Measurements from ENCODE around the gene PCGF5. TPM values are rescaled to one million over a fixed set of nuclear protein-coding genes. Genes with fewer than 3 reads are reported as not detected.

The PCGF5 gene
- total and polyA plus RNA-seq, 2 experiments from 2014 or later = 7.7 to 8.7 TPM

GRCh38 chr10:91198781-91199180, 21.7 kb upstream of the PCGF5 start:
- Mint-ChIP-seq H3K36me3 (ENCODE audit: low read depth) (no peaks in the 10 kb centered on the region), H3K4me3 (no peak overlapping the region), H3K27ac (no peak overlapping the region), H3K4me1 (peaks cover 3% of the 10 kb centered on the region; the same call in 1 of the 3 replicates), H3K27me3 (ENCODE audit: insufficient read depth, low read depth, poor library complexity) (peaks cover 1% of the 10 kb centered on the region), H3K9me3 (no peaks in the 10 kb centered on the region)
- Histone ChIP-seq H3K4me1 (ENCODE audit: insufficient read depth) (no peaks in the 10 kb centered on the region; the same call in 1 of the 2 replicates), H4K20me1 (replicated peaks; ENCODE audit: insufficient read depth) (no peaks in the 10 kb centered on the region), H2AFZ (no peak overlapping the region), H3K27ac (ENCODE audit: low read depth) (no peak overlapping the region), H3K27me3 (ENCODE audit: insufficient read depth) (no peaks in the 10 kb centered on the region), H3K9me2 (ENCODE audit: insufficient read depth) (0 out of 2 replicates have a peak, but pooled peaks cover 9% of the 10 kb centered on the region), H3K36me3 (ENCODE audit: insufficient read depth) (no peaks in the 10 kb centered on the region), H3K79me2 (replicated peaks; ENCODE audit: insufficient read depth) (no peaks in the 10 kb centered on the region), H3F3A (replicated peaks; ENCODE audit: low read depth) (no peaks in the 10 kb centered on the region), H3K4me2 (no peak overlapping the region), H3K4me3 (no peak overlapping the region)
- ATAC-seq (no peak), DNase-seq (ENCODE audit: low spot score) (no peak)
- TF ChIP-seq, protein P1, sequence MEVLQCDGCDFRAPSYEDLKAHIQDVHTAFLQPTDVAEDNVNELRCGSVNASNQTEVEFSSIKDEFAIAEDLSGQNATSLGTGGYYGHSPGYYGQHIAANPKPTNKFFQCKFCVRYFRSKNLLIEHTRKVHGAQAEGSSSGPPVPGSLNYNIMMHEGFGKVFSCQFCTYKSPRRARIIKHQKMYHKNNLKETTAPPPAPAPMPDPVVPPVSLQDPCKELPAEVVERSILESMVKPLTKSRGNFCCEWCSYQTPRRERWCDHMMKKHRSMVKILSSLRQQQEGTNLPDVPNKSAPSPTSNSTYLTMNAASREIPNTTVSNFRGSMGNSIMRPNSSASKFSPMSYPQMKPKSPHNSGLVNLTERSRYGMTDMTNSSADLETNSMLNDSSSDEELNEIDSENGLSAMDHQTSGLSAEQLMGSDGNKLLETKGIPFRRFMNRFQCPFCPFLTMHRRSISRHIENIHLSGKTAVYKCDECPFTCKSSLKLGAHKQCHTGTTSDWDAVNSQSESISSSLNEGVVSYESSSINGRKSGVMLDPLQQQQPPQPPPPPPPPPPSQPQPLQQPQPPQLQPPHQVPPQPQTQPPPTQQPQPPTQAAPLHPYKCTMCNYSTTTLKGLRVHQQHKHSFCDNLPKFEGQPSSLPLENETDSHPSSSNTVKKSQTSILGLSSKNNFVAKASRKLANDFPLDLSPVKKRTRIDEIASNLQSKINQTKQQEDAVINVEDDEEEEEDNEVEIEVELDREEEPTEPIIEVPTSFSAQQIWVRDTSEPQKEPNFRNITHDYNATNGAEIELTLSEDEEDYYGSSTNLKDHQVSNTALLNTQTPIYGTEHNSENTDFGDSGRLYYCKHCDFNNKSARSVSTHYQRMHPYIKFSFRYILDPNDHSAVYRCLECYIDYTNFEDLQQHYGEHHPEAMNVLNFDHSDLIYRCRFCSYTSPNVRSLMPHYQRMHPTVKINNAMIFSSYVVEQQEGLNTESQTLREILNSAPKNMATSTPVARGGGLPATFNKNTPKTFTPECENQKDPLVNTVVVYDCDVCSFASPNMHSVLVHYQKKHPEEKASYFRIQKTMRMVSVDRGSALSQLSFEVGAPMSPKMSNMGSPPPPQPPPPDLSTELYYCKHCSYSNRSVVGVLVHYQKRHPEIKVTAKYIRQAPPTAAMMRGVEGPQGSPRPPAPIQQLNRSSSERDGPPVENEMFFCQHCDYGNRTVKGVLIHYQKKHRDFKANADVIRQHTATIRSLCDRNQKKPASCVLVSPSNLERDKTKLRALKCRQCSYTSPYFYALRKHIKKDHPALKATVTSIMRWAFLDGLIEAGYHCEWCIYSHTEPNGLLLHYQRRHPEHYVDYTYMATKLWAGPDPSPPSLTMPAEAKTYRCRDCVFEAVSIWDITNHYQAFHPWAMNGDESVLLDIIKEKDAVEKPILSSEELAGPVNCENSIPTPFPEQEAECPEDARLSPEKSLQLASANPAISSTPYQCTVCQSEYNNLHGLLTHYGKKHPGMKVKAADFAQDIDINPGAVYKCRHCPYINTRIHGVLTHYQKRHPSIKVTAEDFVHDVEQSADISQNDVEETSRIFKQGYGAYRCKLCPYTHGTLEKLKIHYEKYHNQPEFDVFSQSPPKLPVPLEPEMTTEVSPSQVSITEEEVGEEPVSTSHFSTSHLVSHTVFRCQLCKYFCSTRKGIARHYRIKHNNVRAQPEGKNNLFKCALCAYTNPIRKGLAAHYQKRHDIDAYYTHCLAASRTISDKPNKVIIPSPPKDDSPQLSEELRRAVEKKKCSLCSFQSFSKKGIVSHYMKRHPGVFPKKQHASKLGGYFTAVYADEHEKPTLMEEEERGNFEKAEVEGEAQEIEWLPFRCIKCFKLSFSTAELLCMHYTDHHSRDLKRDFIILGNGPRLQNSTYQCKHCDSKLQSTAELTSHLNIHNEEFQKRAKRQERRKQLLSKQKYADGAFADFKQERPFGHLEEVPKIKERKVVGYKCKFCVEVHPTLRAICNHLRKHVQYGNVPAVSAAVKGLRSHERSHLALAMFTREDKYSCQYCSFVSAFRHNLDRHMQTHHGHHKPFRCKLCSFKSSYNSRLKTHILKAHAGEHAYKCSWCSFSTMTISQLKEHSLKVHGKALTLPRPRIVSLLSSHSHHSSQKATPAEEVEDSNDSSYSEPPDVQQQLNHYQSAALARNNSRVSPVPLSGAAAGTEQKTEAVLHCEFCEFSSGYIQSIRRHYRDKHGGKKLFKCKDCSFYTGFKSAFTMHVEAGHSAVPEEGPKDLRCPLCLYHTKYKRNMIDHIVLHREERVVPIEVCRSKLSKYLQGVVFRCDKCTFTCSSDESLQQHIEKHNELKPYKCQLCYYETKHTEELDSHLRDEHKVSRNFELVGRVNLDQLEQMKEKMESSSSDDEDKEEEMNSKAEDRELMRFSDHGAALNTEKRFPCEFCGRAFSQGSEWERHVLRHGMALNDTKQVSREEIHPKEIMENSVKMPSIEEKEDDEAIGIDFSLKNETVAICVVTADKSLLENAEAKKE (CRISPR knock-in tag; IDR thresholded peaks at IDR 0.05) = no peak
- TF ChIP-seq JUNB (IDR thresholded peaks at IDR 0.05; ENCODE audit: unreplicated experiment) (no peak), POLR2AphosphoS5 (IDR thresholded peaks at IDR 0.05; ENCODE audit: low read depth) (no peak), ZNF114 (CRISPR knock-in tag; IDR thresholded peaks at IDR 0.05) (no peak), ZNF331 (CRISPR knock-in tag; IDR thresholded peaks at IDR 0.05; ENCODE audit: low read depth) (no peak), STAT1 (IDR thresholded peaks at IDR 0.05; ENCODE audit: unreplicated experiment) (no peak), CREB1 (CRISPR knock-in tag; IDR thresholded peaks at IDR 0.05; ENCODE audit: low read depth) (no peak), EZH2 (IDR thresholded peaks at IDR 0.05; ENCODE audit: low read depth, unreplicated experiment) (no peak), NANOG (IDR thresholded peaks at IDR 0.05; ENCODE audit: borderline replicate concordance) (no peak), CTCF (conservative IDR thresholded peaks at IDR 0.05; ENCODE audit: low read depth in 2 of 2) (no peak), ETS1 (IDR thresholded peaks at IDR 0.05) (no peak), REST (IDR thresholded peaks at IDR 0.05; ENCODE audit: unreplicated experiment) (no peak), EZH2phosphoT487 (IDR thresholded peaks at IDR 0.05; ENCODE audit: unreplicated experiment) (no peak)

Measured in GM23338 (cell line).